Lower leg skin (tissue), 4 donors: ENCODE data around the gene CHD3. TPM values are rescaled to one million over a fixed set of nuclear protein-coding genes. Genes with fewer than 3 reads are reported as not detected.

Experiments used
- DNase-seq, 2 donors: peaks; one replicate each; pipeline ENCODE4 v3.0.0-alpha.2; 2019; ENCODE audit warnings: low spot score in 2 of 2
- H3K4me3 ChIP-seq: fragments of 200-600 bp; sonication (generic); 2 replicates; pipeline ENCODE4 v1.5.1; 2017; ENCODE audit warnings: mild to moderate bottlenecking, low read depth; ENCODE audit not compliant: poor library complexity, severe bottlenecking
- POLR2A ChIP-seq, 2 donors: fragments of 450-650 bp; IDR thresholded peaks; one replicate each; pipeline ENCODE4 v1.6.1; 2016 to 2017; ENCODE audit warnings: antibody characterized with exemption in 2 of 2, mild to moderate bottlenecking in 1 of 2, moderate library complexity in 1 of 2
- WGBS, 2 donors: methylation state at CpG; one replicate each; pipeline ENCODE4 v1.1.5; 2018; 5-methylcytosine and 5-hydroxymethylcytosine counted together
- intact Hi-C: fragments of 100-400 bp; cut with DNase I; formaldehyde crosslinking; loops from one replicate; pipeline ENCODE4 v1.15.0; 2023; ENCODE audit warnings: low total_unique reads
- total RNA-seq, 4 donors: library from RNA; depleted of rRNA; stranded (reverse); fragments of >200 nt; gene quantifications; one replicate each; pipeline ENCODE4 v1.1.0, GENCODE V29; 2016
- TF ChIP-seq, protein P1 (sequence below), 3 donors: fragments of 450-650 bp; IDR thresholded peaks; one replicate each; pipeline ENCODE4 v1.5.1; 2016; ENCODE audit warnings: antibody characterized with exemption in 3 of 3, mild to moderate bottlenecking in 3 of 3, moderate library complexity in 2 of 3

CHD3 gene
- total RNA-seq, 4 donors from 2014 or later = 36.8 to 71.1 (median 54.8) TPM

DNA sequence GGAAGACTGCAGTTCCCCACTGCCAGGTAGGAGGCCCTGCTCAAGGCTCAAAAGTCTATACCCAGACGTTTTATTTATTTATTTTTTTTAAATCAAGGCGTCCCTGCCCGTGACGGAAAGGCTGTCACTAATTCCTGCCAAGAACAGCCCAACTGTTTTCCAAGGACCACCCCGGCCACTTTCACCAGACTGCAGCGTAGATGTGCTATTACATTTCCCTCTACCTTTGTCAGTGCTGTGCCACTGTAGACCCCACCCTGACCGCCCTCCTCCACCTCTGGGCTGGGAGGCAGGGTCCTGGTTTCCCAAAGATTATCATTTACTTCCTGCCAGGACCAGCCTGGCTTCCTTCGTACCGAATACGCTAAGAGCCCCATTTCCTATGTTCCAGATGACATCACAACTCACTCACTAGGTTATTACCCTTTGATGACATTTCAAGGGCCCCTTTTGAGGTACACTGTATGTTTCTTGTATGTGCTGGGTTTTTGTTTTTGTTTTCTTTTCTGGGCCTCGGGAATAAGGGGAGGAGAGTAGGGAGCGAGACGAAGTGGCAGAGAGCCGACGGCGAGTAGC is 33.8 kb downstream of the CHD3 start:
- intact Hi-C loops = no loop called here

DNA sequence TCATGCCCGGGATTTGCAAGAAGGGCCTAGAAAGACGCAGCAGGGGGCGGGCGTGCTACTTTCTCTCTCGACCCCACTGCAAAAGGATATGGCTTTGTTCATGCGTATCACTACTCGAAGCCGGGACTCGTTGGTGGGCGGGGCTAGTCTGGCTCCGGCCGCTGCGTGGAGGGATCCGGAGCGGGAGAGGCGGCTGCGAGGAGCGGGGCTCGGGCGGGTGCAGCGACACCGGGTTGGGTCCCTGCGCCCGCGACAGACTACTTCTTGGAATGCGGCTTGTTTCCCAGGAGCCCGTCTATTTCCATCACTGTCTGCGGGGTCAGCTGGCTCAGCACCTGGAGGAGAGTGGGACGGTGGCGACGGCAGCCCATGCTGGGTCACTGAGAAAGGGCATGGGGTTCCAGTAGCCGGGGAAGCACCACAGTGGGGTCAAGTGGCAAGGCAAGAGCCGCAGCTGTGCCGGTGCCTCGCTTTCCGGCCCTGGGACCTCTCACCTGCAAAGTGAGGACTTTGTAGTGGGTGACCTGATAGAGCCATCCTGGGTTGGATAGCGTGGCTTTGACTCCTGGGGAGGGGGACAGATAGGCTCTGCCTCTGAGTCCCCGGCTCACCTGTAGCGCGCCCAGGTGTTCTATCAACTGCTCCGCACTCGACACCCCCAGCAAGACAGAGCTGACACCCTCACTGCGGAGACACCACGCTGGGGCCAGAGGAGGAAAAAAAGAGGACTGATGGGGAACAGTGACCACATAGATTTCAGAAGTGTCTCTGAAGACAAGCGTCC is 34.4 kb downstream of the CHD3 start:
- 20 to 21% methylated on average over 39 to 43 of the region's 45 CpGs for WGBS, 2 donors
- H3K4me3 ChIP-seq = peak overlapping the region; percentile 27
- TF ChIP-seq, protein P1, sequence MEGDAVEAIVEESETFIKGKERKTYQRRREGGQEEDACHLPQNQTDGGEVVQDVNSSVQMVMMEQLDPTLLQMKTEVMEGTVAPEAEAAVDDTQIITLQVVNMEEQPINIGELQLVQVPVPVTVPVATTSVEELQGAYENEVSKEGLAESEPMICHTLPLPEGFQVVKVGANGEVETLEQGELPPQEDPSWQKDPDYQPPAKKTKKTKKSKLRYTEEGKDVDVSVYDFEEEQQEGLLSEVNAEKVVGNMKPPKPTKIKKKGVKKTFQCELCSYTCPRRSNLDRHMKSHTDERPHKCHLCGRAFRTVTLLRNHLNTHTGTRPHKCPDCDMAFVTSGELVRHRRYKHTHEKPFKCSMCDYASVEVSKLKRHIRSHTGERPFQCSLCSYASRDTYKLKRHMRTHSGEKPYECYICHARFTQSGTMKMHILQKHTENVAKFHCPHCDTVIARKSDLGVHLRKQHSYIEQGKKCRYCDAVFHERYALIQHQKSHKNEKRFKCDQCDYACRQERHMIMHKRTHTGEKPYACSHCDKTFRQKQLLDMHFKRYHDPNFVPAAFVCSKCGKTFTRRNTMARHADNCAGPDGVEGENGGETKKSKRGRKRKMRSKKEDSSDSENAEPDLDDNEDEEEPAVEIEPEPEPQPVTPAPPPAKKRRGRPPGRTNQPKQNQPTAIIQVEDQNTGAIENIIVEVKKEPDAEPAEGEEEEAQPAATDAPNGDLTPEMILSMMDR (IDR thresholded peaks at IDR 0.05) = no peak
- TF ChIP-seq POLR2A (IDR thresholded peaks at IDR 0.05) = no peak
- DNase-seq = peak; percentile 84 to 97
- intact Hi-C loops = no loop called here

More for the DNA sequence above, 33.8 kb downstream of the CHD3 start:
- WGBS, 2 donors = 20 to 21% methylated on average over 16 of the region's 16 CpGs
- peak overlapping the region; percentile 27 for H3K4me3 ChIP-seq
- DNase-seq = no peak
- TF ChIP-seq, protein P1 (IDR thresholded peaks at IDR 0.05) = no peak
- no peak for TF ChIP-seq POLR2A (IDR thresholded peaks at IDR 0.05)

DNA sequence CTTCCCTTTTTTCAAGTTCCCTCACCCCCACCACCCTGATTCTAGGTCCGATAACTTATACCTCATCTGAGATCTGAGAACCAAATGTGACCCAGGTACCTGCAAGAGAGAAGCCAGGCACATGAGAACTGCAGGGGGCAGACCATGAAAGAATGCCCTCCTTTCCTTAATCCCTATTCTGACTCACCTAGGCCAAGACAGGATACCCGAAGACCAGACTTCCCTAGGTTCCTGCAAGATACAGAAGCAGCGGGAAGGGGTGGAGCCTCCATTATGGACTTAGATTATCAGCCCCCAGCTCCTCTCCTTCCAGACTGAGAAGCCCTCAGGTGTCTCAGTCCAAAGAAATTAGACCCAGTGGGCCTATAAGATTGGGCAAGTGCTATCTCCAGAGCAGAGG is 39.0 kb downstream of the CHD3 start:
- no peak overlapping the region for H3K4me3 ChIP-seq
- DNase-seq = no peak
- no peak for TF ChIP-seq POLR2A (IDR thresholded peaks at IDR 0.05)
- TF ChIP-seq, protein P1 (IDR thresholded peaks at IDR 0.05) = no peak
- intact Hi-C loops = no loop called here
- 79 to 81% methylated on average over 3 of the region's 3 CpGs for WGBS, 2 donors

DNA sequence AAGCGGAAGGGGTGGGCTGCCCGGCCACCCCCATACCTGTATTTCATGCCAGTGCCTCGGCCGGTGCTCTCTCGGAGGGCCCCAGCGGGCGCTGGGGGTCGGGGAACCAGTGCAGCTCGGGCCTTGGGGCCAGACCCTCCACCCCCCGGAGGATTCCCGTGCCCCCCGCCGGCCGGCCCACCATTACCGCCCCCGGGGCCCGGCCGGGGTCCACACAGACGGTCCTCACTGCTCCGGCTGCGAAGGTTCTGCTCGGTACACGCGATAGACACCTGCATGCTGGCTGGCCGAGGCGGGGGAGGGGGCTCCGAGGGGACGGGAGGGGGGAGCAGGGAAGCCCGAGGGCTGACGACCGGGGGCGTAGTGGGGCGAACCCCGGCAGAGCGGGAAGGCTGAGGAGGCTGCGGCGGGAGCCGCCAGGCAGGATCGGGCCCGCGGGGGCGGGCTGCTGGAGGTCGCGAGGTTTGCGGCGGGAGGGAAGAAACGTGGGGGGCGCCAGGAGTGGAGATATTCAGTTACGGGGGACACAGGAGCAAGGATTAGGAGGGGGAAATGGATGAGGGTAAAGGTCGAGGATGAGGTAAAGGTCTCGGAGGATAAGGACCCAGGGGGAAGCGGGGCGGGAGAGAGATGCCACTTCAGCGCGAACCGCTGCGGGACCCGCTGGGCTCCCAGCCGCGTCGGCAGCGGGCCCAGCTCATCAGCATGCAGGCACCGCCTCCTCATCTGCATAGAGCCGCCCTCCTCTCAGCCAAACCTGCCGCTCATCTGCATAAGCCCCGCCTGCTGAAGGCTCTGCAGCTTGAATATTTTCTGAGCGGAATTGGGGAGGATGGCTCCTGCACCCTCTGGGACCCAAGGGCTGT is 40.8 kb downstream of the CHD3 start, which contains the start of gene KCNAB3:
Gene KCNAB3, minus strand, starts transcription at position 699 of the 866 bp plus-strand sequence. Its CDS starts 421 bp downstream, at position 278.
- no peak within 1 kb of the TSS for H3K4me3 ChIP-seq
- intact Hi-C loops = no loop called here
- no peak for DNase-seq
- 36 to 44% methylated on average over 48 to 59 of the region's 67 CpGs for whole genome bisulfite sequencing, 2 donors
- TF ChIP-seq POLR2A (IDR thresholded peaks at IDR 0.05) = no peak
- TF ChIP-seq, protein P1 (IDR thresholded peaks at IDR 0.05) = no peak

DNA sequence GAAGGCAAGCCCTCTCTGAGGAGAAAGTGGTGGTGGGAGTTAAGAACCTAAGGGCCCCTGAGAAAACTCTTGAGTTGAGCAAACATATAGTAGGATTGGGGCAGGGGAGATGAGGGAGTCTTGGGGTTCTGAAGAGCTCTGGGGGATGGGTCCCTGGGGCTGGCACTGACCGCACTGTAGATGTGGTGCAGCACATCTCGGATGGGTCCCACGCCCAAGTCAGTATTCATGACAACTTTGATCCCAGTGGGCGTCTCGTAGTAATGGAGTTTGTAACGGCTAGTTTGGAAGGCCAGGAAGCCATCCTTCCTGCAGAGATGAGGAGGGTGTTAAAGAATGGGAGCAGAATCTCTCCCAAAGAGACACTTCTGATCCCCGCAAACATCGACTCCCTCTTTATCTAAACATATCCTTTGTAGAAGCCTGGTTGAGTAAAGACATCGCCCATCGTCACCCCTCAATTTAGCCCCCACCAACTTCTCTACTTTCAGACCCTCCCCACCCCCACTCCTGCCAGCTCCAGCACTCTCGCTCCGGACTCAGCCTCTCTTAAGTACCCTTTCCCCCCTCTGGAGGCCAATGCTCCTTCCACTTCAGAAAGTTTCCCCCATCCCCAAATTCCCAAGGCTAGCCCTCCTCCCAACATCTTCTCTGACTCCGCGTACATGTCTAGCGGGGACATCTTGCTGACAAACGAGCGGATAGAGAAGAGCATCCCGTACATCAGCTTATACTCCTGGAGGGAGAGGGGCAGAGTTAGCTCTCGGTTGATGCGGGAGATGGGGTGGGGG is 42.4 kb downstream of the CHD3 start:
- WGBS, 2 donors = 38 to 40% methylated on average over 20 of the region's 20 CpGs
- peak overlapping the region; percentile 73 for H3K4me3 ChIP-seq
- TF ChIP-seq, protein P1 (IDR thresholded peaks at IDR 0.05) = no peak
- no peak for TF ChIP-seq POLR2A (IDR thresholded peaks at IDR 0.05)
- intact Hi-C loops = no loop called here
- DNase-seq = no peak
